Skeletal muscle cell (primary cell): ENCODE measurements around the gene TIMM44.

Source experiments
- DNase-seq: peaks from one replicate; pipeline ENCODE4 v3.0.0-alpha.2; 2010; ENCODE audit warnings: low read depth
- H3K4me3 ChIP-seq: 2 replicates; pipeline ENCODE4 v1.5.1; 2011; ENCODE audit warnings: low read depth, mild to moderate bottlenecking, control low read depth, low read length, moderate library complexity

Gene TIMM44

DNA sequence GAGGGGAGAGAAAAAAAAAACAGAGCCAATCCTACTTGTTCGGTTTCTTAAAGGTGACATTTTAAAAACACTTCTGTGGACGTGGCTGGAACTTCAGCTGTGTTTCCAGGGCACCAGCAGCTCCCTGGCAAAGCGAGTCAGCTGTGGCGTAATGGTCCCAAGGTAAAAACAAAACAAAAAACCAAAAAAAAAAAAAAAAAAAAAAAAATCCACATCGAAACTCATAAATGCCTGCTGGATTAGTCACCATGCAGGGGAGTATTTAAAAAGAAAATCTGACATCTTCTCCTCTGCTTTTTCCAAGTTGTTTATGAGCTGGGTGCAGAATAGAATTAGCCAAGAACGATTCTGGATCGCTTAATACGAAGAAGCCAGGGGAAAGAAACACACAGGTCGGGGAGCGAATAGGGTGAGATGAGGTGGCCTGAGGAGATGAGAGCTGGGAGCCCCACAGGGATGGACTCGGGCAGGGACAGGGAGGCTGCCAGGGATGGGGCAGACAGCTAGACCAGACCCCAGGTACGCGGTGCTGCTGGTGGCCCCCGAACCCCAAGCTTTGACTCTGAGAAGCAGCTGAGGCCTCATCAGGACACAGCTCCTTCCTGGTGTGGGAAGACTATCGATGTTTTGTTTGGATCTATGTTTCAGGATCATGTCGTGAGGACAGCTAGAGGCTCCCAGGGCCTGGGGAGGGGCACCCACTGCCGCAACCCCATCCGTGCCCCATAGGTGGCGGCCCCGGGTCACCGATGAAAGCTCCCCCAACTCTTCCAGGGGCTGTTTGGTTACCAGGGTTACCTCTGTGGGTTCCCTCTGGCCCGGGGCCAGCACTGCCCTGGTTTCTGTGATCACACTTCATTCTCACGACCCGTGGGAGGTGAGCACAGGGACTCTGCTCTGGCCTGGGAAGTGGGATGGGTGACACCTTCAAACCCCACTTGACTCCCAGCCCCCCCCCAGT lies 14.4 kb downstream of the TIMM44 start:
- peak; percentile 44 for DNase-seq

GRCh38 chr19:7928334-7928706 lies 15.1 kb downstream of the TIMM44 start:
- DNase-seq, result no peak

More for the DNA sequence above, 14.4 kb downstream of the TIMM44 start:
- no peak overlapping the region for H3K4me3 ChIP-seq

GRCh38 chr19:7927605-7928333 lies 15.7 kb downstream of the TIMM44 start:
- no peak overlapping the region for H3K4me3 ChIP-seq
- no peak for DNase-seq

More at GRCh38 chr19:7928334-7928706, 15.1 kb downstream of the TIMM44 start:
- H3K4me3 ChIP-seq, result no peak overlapping the region

DNA sequence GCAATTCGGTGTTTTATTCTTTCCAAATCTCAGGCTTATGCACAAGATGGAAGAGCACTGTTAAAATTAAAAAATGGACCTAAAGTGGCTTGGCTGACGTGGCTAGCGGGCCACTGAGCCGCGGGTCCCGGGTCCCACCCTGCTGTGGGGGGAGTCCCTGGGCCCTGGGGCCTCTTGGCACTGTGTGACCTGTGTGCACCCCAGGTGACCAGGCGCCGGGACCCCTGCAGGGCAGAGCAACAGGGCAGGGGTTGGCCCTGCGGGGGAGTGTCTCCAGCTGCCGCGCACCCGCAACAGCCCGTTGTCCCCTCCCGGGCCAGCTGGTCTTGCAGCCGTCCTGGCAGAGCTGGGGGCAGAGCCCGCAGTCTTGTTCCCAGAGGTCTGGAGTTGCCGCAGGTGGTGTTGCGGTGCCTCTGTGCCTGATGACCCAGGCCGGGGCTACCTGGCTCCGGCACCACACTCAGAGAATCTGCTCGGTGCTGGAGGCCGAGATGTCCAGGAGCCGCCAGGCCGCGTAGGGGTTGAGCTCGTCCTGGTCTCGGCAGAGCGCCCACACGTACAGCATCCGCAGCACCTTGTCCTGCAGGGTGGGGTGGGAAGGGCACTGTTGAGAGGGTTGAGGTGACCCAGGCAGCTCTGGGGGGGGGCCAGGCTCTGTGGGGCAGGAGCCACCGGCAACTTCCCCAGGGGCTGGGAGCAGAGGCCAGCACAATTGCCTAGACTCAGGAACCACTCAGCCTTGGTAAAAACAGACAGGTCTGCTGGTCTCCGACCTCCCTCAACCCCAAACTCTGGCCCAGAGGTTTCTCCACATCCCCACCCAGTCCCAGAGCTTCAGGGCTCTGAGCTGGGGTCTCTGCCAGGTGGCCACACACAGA lies 16.5 kb downstream of the TIMM44 start:
- H3K4me3 ChIP-seq, result no peak overlapping the region
- DNase-seq, result no peak

DNA sequence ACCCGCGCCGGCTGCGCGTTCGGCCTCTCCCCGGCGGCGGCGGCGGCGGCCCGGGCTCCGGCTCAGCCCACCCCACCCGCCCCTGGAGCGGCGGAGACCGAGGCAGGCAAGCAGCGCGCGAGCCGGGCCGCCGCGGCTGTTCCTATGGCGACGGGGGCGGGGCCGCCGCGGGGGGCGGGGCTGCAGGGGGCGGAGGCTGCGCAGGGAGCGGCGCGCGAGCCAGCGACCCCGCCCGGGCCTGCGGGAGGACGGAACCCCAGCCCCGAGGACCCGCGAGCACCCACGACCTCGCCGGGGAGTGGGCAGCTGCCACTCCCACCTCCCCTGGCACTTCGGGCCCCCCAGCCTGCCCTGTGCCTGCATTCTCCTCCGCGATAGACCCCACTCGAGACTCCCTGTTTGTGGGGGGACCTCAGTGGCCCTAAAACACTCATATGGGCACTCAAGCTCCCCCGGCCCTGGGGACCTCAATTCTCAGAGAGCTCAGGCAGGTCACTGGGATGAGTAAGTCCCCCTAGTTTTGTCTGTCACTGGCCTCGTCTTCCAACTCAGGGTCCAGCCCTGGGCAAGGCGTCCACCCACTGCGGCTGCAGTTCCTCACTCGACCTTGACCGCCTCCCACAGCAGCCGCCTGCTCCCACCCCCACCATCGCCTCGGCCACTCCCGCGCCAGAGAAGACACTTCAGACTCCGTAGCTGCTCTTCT lies 17.3 kb downstream of the TIMM44 start, which contains the start of gene CTXN1:
Gene CTXN1, minus strand, starts transcription at position 115 of the 706 bp plus-strand sequence. CDS start 597 bp downstream, outside the sequence.
- H3K4me3 ChIP-seq, result peak within 1 kb of the TSS; percentile 55
- no peak for DNase-seq

GRCh38 chr19:7925171-7925851 lies 18.2 kb downstream of the TIMM44 start:
- H3K4me3 ChIP-seq, result peak overlapping the region; percentile 48
- no peak for DNase-seq

- peak overlapping the region; percentile 48 for H3K4me3 ChIP-seq
- DNase-seq, result no peak
These were observed 18.8 kb downstream of the TIMM44 start for GRCh38 chr19:7924651-7925170.

GRCh38 chr19:7924241-7924640 lies 19.2 kb downstream of the TIMM44 start:
- H3K4me3 ChIP-seq, result no peak overlapping the region

DNA sequence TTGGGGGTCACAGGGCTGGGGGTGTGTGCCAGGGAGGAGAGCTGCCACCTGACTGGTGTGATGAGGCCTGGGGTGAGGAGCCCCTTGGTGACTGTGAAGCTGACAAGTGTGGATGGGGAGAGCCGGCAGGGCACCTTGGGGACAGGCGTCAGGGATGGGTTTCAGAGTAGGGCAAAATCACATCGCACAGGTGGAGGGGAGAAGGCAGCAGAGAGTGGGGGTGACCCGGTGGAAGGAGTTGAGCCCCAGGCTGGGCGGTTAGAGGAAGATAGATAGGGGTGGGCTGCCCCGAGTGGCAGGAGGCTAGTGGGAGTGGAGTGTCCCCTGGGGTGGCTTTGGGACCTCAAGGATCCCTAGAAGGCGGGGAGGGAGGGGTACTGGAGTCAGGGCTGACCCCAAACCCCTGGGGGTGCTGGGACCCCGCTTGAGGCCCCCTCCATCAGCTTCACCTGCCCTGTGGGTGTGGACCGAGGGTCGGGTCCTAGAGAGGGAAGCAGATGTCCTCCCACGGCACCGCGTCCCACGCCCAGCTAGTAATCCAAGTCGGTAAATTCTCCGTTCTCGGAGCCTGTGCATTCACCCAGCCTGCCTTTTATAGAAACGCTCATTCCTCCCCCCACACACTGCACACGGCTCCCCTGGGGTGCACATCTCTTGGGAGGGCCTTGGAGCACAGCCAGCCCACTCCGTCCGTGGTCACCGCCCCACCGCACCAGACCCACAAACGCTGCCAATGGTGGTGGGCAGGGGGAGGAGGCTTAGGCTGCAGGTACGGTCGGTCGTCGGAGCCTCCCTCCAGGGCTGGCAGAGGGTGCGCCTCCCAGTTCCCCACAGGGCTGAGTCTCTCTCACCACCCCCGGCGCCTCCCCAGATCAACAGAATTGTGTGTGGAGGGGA lies 19.9 kb downstream of the TIMM44 start:
- no peak overlapping the region for H3K4me3 ChIP-seq
- DNase-seq, result no peak

More at GRCh38 chr19:7924241-7924640, 19.2 kb downstream of the TIMM44 start:
- no peak for DNase-seq

DNA sequence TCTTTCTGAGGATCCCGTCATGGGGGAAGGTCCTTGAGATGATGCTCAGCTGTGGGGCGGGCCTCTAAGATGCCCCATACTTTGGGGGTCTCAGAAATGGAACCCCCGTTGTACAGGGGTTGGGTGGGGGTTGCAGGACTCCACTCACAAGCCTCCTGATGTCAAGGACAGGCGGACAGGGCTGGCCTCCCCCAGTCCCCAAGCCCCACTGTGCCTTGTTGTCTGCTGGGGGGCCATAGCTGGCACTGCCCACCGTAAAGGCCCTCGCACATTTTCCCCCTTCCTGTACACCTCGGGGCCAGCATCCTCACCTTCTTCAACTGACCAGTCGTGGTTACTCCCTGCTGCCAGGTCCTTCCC lies 20.6 kb downstream of the TIMM44 start:
- DNase-seq, result no peak
- H3K4me3 ChIP-seq, result no peak overlapping the region

DNA sequence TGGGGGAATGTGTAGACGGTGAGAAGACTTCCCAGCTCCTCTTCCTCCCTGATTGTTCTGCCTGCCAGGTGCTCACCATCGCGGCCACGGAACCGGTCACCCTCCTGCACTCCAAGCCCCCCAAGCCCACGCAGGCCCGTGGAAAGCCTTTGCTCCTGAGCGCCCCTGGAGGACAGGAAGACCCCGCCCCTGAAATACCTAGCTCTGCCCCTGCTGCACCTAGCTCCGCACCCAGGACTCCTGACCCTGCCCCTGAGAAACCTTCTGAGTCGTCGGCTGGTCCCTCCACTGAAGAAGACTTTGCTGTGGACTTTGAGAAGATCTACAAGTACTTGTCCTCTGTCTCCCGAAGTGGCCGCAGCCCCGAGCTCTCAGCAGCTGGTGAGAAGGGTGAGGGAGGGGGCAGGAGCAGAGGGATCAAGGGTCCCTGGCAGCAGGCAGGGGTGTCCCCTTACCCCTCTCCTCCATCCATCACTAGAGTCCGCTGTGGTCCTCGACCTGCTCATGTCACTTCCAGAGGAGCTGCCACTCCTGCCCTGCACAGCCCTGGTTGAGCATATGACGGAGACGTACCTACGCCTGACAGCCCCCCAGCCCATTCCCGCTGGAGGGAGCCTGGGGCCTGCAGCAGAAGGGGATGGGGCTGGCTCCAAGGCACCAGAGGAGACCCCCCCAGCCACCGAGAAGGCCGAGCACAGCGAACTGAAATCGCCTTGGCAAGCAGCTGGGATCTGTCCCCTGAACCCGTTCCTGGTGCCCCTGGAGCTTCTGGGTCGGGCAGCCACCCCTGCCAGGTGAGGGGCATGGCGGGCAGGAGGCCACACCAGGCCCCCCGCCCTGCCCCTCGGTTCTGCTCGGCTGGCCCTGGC lies 21.3 kb downstream of the TIMM44 start:
- H3K4me3 ChIP-seq, result peak overlapping the region; percentile 55
- DNase-seq, result no peak

- no peak for DNase-seq
- peak overlapping the region; percentile 55 for H3K4me3 ChIP-seq
These were observed 22.0 kb downstream of the TIMM44 start for GRCh38 chr19:7921302-7921966.

DNA sequence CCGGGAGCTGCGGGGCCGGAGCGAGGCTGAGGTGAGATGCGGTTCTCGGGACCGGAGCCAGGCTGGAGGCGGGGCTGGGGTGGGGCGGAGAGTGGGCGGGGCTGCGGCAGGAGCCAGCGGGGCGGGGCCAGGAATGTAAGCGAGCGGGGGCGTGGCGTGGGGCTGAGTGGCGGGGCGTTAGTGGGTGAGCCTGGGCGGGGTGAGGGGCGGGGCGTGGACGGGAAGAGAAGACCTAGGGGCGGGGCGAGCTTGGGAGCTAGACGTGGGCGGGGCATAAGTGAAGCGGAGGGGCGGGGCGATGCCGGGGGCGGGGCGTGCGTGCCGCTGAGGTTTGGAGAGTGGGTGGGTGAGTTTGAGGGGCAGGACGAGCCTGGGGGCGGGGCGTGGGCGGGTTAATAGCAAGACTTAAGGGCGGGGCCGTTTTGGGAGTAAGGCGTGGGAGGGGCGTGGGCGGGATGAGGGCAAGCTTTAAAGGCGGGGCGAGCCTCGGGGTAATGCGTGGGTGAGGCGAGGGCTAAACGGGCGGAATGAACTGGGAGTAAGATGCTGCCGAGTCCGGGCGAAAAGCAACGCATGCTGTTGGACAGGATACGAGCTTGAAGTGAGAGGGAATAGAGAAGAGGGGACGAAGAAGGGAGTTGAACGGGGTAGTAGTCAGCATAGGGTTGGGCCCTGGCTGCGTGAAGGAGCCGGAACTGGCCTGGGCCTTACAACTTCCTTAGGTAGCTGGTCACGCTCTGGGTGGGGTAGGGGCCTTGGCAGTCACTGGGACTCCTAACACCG lies 22.8 kb downstream of the TIMM44 start:
- DNase-seq, result peak; percentile 85

DNA sequence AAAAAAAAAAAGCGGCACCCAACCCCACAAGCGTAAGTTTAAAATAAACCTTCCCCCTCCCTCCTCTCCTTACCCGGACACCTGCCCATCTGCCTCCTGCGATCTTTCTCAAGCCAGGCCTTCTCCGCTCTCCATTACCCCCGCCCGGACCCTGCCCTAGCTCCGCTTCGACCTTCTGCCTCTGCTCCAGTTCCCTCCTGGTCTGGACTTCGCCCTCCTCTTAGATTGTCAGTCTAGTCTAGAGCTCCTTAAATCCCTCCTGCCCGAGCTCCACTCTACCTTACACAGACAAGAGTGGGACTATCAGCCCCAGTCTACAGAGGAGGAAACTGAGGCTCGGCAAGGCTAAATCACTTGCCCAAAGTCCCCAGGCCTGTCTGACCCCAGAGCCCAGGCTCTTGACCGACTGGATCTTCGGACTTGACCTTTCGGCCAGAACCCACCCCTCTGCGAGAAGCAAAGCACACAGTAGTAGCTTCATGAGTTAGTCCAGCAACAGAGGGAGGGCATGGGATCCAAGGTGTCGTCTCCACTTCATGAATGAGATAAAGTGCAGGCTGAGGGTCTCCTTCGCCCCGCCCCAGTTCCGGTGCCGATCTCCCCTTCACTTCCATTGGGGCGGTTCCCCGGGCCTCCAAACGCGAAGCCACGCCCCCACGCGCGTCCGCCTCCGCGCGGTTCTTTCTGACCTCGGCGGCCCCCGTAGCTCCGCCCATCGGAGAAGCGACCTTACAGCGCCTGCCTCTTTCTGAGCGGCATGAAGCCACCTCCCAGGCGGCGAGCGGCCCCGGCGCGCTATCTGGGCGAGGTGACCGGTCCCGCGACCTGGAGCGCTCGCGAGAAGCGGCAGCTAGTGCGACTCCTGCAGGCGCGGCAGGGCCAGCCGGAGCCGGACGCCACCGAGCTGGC lies 23.6 kb downstream of the TIMM44 start, which contains the start of gene SNAPC2:
Gene SNAPC2, plus strand, starts transcription at position 729 of the 909 bp plus-strand sequence. Its CDS starts 29 bp downstream, at position 758.
- H3K4me3 ChIP-seq, result peak within 1 kb of the TSS; percentile 74
- peak; percentile 76 for DNase-seq

More for the DNA sequence above, 22.8 kb downstream of the TIMM44 start:
- peak overlapping the region; percentile 74 for H3K4me3 ChIP-seq
